NOMO-1 treated with dmso at 0.1 percent for 144 hours (cell line): ENCODE data around the gene EIF1B.

Experiments
- DNase-seq: peaks from one replicate; lab custom pipeline; 2025; ENCODE audit not compliant: unreplicated experiment; lab: John Stamatoyannopoulos, UW

The EIF1B gene

DNA sequence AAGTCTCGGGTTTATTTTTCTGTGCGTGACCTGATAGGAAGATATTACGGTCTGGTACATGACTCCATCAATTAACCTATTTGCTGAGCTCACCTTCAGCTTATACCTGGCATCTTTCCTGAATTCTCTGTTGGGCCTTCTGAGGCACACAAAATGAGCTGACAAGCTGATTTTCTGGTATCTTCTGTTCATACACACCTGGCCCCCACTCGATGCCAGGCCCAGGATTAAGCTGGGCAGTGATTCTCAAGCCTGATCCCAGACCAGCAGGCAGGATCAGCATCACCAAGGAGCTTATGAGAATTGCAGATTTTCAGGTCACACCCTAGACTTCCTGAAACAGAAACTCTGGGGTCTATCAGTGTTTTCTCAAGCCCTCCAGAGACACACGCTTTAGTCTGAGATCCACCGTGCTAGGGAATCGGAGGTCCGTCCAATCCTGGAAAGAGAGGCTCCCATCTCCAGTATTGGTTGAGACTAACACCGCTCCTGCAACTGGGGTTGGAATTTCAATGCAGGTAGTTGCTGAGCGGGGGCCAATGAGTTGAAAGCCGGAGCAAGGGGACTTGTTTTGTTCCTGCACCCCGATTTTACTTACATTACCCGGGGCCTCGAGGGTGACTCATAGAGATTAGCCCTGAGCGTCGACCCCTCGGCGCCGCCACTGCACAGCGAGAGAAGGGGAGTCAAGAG lies 636 bp upstream of the EIF1B start:
- DNase-seq = no peak

DNA sequence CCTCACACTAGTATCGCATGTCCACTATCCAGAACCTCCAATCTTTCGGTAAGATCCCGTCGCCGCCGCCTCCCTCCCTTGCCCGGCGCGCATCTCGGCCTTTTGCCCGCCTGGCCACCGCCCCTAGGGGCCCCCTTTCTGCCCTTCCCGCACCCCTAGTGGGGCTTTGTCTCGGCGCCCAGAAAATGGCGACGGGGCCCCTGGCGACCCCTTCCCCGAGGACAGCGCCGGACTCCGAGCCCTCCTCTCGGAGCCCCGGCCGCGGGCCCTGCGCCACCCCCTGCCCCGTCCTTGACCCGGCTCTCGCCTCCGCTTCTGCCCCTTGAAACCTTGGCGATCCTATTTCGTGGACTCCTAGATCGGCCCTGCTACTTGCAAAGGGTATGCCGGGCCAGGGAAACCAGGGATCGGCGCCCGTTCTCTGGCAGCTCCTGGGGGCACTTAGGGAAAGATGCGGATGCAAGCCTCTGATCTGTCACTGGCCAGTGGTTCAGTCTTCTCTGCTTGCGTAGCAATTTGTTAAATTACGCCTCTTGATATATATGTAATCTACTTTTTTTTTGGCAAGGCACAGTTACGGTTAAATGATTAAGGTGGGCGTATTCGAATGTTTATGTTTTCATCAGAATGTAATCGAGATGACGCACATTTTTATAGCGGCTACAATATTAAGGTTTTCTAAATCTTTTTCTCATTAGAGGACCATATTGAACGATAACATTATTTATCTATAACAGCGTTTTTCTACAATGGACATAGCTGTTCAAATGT lies 603 bp downstream of the EIF1B start:
- DNase-seq = no peak

DNA sequence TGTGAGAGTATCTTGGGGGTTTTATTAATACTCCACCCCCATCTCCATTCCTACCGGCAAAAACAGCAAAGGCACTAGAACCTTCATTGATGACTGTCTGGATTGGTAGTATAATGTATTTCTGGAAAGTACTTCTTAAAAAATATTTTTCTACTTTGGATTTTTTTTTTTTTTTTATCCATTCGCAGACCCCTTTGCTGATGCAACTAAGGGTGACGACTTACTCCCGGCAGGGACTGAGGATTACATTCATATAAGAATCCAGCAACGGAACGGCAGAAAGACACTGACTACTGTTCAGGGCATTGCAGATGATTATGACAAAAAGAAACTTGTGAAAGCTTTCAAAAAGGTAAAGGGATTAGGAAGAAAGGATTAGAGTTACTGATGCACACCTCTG lies 1.2 kb downstream of the EIF1B start:
- no peak for DNase-seq

DNA sequence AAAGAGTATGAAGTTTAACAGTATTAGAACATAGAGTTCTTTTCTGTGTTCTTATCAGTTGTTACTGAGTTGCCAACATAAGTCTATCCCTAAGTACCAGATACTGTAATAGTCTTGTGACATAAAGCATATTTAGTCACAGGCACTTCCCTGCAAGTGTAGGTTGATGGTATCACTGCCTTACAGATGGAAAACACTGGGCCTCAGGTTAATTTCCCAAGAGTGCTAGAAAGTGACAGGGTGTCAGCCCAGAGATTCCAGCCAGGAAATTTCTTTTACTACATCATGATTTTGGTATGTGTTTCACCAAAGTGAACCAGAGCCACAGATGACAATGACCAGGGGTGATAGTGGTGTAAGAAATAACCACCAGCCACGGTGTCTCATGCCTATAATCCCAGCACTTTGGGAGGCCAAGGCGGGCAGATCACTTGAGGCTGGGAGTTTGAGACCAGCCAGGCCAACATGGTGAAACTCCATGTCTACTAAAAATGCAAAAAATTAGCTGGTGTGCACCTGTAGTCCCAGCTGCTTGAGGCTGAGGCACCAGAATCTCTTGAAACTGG lies 3.2 kb downstream of the EIF1B start:
- no peak for DNase-seq

DNA sequence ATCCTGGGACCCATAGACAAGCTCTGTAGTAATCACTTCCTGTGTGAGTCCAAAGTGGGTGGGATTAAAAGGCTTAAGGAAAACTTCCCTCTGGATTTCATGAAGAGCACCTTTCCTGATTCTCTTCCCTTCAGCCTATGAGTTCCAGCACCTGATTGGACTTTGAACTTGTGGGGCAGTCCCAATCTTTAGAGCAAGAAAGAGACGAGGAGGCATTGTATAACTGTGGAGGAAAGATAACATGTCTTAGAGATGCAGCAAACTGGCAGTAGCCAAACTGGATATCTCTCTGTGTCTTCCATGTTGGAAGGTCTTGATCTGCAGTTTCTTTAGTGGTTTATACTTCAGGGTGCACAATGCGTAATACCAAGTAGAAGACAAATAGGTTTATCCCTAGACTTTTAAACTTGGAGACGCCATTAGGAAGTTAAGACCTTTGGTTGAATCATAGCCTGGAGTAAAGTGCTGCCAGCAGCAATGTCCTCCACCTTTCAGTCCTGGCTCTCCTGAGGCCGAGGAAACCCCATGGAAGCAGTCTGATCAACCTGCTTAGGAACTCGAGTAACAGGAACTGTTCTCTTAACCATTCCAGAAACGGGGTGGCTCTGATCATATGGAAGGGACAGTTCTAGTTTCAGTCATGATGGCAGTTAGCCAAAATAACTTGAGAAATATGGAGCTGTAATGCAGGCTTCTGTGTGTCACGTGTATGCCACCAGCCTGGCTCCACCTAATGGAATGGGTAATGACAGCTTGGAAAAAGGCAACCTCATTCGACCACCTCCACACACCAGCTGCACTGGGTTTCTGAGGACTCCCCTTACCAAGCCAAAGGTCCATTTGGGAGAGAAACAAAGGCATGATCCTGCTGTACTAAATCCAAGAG lies 4.7 kb downstream of the EIF1B start:
- DNase-seq = no peak

DNA sequence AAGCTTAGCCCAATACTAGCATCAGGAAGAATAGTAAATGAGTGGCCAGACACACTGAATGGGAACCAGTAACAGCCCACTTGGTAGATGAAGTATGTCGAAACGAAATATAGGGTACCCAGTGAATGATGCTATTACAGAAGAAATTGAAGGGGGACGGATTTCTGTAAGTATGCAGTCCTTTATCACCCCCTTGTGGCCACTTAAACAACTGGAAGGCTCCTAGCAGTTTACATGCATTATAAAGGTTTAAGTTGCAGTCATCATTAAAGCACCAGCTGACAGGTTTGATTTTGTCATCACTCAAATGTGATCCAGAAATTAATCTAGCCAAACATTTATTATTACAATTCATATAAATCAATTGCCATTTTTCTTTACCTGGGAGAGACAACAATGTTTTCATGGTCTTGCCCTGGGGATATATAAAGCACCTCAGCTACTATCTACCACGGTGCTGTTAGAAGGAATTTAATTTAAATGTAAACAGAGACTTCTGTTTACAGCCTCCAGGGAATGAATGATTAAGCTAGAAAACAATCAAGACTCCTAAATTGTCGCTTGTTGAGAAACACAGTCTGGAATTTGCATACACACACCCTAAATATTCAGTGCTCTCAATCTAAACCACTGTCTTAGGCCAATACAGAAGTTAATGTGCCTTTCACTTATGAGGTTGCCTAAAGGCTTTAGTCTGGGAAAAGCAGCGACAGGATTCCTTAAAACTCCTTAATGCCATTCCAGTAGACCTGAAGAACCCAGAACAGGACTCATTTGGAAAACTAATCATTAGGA lies 7.8 kb downstream of the EIF1B start:
- DNase-seq = peak; percentile 25

DNA sequence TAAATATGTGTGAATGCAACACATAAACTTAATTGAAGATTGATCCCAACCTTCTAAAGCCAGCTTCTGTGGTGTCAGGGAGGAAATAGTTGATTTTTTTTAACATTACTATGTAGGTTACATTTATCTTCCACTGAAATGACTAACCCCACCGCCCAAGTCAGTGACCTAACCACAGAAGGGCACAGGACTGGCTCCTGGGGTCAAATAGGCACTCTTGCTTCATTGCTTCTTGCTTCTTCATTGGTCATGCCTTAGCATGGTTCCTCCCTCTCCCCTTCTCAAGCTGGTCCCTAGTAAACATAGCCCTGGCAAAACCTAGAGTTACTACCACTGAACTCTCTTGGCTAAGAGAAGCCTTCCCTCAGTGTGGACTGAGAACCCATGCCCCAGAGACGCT lies 12.3 kb downstream of the EIF1B start:
- DNase-seq = no peak

DNA sequence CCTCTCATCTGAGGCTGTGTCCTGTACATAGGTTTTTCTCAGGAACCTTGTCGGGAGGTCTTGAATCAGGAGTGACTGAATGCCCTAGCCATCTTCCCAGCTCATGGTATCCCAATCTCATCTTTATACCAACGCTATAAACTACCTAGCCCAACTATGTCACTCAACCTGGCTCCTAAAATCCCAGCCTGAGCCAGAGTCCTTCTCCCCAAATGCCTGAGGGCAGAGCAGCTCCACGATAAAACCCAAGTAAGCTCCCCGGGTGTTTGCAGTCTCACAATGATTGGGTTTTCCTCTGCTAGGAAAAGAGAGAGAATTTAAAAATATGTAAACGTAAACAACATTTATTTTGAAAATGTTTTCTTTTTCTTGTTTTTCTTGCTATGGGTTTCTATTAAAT lies 14.4 kb downstream of the EIF1B start:
- DNase-seq = no peak

DNA sequence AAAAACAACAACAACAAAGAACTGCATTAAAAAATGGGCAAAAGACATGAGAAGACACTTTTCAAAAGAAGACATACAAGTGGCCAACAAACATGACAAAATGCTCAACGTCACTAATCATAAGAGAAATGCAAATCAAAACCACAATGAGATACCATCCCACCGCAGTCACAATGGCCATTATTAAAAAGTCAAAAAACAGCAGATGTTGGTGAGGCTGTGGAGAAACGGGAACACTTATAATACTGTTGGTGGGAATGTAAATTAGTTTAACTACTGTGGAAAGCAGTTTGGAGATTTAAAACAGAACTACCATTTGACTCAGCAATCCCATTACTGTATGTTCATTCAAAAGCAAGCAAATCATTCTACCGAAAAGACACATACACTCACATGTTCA lies 15.1 kb downstream of the EIF1B start:
- no peak for DNase-seq

DNA sequence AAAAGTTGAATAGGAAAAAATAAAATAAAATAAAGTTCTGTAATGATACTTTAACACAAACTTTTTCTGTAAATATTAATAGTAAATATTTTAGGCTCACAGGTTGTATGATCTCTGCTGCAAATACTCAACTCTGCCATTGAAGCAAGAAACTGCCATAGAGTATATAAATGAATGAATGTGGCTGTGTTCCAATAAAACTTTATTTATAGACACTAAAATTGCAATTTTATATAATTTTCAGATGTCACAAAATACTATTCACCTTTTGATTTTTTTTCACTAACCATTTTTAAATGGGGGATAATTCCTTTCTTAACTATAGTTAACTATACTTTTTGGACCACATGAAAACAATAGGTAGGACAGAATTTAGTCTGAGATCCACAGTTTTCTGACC lies 16.0 kb downstream of the EIF1B start:
- DNase-seq = no peak

DNA sequence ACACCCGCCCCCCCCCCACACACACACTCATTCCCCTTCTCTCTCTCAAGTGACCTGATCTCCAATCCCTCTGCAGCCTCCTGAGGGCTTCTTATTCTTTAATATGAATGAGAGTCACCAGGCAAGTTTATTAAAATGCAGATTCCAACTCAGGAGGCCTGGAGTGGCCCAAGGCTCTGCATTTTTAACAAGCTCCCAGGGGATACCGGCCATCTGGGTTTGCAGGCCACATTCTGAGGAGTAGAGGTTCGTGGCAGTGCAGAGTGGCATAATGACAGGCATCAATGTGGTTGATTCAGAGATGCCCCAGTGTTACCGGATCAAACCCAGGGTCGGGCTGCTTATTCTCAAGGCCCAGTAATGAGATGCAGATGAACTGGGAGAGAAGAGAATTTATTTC lies 18.9 kb downstream of the EIF1B start:
- no peak for DNase-seq

DNA sequence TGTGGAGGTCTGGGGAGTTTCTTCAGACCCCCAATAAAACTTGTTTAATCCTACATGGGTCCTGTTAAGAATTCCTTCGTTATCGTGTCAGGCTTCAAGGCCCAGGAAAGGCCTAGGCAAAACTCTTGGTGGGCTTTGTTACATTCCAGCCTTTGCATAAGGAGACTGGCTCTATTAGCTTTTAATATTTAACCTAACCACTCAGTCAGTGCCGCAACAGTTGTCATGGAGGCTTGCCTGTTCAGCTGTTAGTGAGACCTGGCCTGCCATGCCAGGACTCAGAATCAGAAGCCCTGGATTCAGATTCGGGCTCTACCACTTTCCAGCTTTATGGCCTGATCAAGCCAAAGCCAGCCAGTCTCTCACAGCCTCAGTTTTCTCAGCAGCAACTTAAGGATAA lies 19.6 kb downstream of the EIF1B start:
- no peak for DNase-seq

DNA sequence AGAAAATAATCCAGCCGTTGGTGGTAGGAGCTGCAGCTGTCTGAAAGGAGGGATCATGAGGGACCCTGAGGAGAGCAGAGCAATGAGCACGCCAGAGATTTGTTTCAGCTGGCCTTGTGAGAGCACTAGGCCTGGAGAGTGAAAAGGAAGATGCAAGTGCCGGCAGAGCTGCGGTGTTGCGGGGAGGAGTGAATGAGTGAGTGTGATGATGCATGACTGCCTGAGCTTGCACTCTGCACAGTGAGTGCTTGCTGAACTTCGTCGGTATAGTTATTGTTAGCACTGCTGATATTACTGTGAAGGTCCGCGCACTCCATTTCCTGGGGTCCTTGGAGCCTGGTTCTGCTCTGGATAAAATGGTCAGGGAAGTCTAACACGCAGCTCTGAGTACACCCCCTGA lies 23.2 kb downstream of the EIF1B start:
- DNase-seq = no peak

DNA sequence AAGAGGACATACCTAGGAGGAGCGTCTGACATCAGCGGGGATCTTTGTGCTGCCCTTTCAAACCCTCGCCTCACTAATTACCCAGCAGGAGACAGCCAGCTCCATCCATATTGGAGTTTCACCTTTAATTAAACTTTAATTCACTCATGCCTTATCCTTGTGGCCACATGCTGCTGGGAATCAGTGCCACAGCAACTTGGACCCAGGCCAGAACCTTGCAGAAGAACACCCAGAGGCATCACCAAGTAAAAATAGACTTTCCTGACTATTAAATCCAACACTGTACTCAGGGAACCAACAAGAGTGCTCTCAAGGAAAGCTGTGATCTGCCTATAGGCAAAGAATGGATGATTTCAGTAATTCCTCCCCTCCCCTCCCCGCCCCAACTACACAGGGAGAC lies 23.9 kb downstream of the EIF1B start:
- no peak for DNase-seq

DNA sequence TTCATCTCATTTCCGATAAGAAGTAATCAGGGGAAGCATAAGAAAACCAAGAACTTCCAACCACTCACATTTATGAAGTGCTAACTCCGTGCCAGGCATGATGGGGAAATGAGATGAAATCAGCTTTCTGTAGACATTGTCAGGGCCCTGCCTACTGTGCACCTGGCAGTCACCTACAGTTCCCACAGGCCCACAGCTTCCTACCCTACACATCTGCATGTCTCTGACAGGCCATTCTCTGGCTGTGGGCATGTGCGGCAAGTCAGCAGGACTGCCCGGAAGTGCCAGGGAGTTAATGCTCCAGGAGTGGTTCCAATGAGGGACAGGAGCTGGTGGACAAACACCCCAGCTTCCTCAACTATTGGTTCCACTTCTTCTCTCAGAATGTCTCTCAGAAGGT lies 24.3 kb downstream of the EIF1B start:
- no peak for DNase-seq

DNA sequence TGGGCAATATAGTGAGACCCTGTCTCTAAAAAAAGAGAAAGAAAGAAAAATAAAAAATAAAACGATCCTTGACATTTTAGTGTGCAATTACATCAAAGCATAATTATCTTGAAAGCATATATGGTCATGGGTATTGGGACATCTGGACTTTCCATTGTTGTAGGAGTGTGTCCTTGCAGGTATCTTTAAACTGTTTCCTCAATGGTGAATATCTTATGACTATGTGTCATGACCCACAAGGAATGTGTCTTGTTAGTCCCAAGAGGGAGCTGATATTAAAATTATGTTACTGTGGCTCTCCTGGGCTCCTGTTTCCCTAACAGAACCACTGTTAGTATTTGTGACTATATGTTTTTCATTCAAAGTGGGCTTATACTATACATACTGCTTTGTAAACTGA lies 26.6 kb downstream of the EIF1B start:
- DNase-seq = no peak

DNA sequence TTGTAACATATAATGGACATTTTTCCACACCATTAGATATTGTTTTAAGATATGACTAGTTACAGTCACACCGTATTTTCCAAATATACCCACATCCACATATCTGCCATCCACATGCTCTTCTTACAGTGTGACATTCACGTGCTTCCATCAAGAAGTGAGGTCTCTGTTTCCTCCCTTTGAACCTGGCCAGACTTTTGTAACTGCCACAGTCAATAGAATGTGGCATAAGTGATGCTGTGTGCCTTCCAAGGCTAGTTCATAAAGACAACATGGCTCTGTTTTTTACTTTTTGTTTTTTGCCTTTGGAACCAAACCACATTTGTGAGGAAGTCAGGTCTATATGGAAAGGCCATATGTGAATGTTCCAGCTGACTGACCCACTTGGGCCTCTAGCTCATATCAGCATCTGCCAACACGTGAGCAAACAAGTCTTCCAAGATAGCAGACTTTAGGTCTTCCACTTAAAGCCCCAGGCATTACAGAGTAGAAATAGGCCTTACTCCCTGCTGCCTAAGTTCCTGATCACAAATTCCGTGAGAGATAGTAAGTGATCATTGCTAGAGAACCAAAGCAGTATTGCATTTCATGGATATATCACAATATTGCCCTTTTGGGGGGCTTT lies 27.1 kb downstream of the EIF1B start:
- DNase-seq = no peak

DNA sequence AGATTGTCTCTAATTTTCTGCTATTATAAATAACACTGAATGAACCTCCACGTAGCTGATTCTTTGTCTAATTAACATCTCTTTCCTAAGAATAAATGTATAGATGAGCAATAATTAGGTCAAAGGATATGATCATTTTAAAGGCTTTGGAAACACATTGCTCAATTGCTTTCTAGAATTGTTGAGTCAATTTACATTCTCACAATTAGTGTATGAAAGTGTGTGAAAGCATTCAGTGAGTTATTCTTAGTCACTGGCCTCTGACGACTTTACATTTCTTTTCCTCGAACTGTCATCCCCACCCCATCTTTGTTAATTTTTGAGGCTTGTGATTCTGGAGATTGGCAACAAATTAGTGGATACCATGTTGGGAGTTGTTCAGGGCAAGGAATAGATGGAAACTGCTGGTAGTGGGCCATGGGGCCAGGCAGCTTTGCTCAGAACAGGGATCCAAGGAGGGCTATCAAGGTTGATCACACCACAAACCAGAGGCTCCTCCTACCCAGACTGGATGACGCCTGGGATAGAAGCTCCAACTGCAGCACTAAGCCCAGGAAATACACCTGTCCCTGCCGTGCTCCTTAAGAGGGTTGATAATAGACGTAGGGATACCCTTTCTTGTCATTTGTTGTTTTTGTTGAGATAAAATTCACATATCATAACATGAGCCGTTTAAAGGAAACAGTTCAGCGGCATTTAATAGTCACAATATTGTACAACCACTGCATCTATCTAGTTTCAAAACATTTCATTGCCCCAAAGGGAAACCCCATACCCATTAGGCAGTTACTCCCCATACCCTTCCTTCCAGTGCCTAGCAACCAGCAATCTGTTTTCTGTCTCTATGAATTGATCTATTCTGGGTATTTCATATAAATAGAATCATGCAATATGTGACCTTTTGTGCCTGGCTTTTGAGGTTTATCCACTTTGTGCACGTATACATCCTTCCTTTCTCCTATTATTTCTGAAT lies 27.9 kb downstream of the EIF1B start:
- no peak for DNase-seq

DNA sequence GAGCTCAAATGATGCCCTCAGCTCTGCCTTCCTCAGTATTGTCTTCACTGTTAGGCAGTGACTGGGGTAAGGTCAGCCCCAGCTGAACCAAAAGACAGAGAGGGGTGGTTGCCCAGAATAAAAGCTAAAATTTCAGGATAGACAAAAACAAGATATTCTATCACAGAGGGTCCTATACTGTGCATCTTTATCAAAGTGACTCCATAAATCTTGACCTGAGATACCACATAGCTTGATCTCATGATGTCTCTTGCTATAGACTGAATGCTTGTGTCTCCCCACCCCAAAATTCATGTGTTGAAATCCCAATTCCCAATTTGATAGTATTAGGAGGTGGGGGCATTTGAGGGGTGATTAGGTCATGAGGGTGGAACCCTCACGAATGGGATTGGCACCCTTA lies 30.4 kb downstream of the EIF1B start:
- no peak for DNase-seq
